WI38 (cell line): ENCODE data around the gene ASPDH.

Experiments used
- H3K4me3 ChIP-seq: 2 replicates; pipeline ENCODE4 v1.5.1; 2011; ENCODE audit warnings: low read depth, mild to moderate bottlenecking, control low read depth, low read length
- TF ChIP-seq, protein P1 (sequence below): IDR thresholded peaks from 2 replicates; pipeline ENCODE4 v1.5.1; 2012; ENCODE audit warnings: low read depth, mild to moderate bottlenecking, control low read depth, low read length

The ASPDH gene

DNA sequence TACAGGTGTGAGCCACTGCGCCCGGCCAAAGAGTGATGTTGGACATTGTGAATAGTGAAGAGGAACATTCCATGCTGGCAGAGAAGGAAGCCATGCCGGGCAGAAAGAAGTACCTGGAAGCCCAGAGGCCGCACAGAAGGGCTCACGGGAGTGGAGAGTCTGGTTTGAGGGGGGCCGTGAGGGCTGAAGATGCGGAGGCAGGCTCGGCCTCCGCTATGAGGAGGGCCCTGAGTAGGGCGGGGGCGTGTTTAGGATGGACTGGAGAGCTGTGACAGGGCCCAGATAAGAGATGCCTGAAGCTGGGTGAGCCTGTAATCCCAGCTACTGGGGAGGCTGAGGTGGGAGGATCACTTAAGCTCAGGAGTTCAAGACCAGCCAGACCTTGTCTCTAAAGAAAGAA is 4.3 kb downstream of the ASPDH start:
- TF ChIP-seq, protein P1, sequence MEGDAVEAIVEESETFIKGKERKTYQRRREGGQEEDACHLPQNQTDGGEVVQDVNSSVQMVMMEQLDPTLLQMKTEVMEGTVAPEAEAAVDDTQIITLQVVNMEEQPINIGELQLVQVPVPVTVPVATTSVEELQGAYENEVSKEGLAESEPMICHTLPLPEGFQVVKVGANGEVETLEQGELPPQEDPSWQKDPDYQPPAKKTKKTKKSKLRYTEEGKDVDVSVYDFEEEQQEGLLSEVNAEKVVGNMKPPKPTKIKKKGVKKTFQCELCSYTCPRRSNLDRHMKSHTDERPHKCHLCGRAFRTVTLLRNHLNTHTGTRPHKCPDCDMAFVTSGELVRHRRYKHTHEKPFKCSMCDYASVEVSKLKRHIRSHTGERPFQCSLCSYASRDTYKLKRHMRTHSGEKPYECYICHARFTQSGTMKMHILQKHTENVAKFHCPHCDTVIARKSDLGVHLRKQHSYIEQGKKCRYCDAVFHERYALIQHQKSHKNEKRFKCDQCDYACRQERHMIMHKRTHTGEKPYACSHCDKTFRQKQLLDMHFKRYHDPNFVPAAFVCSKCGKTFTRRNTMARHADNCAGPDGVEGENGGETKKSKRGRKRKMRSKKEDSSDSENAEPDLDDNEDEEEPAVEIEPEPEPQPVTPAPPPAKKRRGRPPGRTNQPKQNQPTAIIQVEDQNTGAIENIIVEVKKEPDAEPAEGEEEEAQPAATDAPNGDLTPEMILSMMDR = no peak
- no peak overlapping the region for H3K4me3 ChIP-seq

DNA sequence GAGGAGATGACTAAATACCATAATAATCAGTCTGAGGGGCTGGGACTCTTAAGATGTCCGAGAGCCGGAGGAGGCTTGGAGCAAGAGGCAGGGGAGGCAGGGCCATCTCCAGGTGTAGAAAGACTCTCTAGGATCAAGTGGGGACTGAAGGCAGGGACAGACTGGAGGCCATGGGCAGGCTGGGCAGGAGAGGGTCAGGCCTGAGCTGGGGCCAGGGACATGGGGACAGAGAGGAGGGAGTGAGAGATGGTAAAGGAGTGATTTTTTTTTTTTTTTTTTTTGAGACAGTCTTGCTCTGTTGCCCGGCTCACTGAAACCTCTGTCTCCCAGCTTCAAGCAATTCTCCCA is 4.9 kb downstream of the ASPDH start:
- H3K4me3 ChIP-seq = no peak overlapping the region
- TF ChIP-seq, protein P1 = no peak

DNA sequence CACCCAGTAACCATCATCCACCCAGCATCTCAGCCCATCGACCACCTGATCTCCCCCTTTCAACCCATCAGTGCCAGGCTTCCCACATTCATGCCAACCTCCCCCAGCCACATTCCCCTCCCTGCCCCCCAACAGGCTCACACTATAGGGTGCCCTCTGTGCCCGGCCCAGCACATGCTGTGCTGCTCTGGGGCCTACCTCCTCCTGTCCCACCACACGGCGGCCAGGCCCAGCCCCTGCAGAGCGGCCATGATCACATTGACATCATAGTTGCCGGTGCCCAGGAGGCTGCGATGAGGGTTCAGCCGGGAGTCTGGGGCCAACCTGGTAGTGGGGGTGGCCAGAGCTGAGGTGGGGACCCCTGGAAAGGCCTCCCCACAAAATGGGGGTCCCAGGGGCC is 6.3 kb downstream of the ASPDH start:
- no peak overlapping the region for H3K4me3 ChIP-seq
- TF ChIP-seq, protein P1 = no peak

DNA sequence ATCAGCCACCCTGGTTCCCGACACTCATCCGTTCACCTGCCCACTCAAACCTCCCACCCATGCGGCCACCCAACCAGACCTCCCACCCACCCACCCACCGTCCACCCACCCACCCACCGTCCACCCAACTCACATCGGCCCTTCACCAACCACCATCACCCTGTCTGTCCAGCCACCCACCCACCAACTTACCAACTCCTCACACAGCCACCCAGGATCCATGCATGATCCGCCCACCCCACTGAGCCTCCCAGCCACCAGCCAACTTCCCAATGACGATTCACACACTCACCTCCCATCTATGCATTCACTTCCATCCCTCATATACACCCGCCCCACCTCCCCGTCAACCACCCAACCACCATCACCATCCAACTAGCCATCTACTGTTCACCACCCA is 7.0 kb downstream of the ASPDH start:
- no peak overlapping the region for H3K4me3 ChIP-seq
- TF ChIP-seq, protein P1 = no peak

DNA sequence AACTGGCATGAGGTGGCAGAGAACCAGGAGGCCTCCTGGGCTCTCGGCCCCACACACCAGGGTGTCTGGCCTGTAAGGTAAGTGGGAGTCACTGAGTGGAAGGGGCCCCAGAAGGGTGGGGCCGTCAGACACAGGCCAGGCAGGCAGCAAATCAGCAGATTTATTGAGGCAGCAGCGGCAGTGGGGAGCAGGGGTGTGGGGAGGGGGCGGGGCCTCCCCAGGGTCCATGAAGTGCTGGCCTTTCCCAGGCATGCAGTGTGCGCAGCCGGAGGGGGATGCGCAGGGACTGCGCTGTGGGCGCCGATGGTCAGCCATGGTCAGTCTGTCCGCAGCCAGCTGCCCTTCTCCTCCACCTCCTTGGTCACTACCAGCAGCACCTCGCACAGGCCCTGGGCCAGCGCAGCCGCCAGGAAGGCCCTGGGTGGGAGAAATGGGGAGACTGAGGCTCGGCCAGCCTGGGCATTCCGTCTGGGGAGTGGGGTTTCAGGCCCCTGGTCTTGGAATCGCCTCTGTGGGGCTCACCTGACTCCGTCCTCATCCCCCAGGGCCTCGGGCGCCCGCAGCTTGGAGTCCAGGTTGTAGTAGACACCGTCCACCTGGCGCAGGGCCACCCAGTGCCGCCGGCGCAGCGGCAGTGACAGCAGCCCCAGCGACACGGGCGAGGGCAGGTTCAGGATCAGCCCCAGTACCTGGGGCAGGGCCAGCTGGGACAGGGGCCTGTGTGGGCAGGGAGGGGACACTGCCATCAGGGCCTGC is 7.7 kb downstream of the ASPDH start:
- H3K4me3 ChIP-seq = no peak overlapping the region
- TF ChIP-seq, protein P1 = no peak

DNA sequence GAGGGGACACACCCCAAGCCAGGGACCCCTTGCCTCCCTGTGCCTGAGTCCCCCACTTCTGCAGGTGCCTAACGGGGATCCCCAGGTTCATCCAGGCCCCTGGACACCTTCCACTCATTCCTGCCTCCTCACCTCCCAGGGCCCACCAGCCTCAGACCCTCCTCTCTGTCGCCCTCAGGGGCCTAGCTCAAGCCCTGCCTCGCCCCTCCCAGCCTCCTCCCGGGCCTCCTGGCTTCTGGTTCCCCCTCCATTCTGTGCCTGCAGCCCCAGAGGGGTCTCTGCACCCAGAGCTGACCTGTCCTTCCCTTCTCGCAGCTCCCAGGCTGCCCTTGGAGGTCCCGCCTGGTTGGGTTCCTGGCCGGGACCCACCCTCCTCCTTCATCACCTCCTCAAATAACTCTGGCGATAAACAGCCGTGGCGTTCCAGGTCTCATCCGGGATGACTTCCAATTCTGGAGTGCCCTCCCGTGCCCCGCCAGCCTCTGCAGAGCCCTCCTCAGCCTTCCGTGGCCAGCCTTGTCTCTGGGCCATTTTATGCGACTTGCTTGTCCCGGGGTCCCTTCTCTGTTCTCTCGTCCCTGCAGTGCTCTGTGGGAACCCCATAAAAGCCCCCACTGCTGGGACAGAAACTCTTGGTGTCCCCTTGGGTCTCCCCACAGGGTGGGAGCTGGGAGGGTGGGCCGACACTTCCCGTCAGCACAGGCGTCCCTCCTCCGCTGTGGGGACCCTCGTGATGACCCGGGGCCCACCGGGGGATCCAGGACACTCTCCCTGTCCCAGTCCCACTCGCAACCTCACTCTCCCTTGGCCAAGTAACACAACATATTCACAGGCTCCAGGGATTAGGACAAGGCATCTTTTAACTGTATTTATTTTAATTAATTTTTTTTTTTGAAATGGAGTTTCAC is 11.9 kb downstream of the ASPDH start:
- H3K4me3 ChIP-seq = no peak overlapping the region
- TF ChIP-seq, protein P1 = no peak

DNA sequence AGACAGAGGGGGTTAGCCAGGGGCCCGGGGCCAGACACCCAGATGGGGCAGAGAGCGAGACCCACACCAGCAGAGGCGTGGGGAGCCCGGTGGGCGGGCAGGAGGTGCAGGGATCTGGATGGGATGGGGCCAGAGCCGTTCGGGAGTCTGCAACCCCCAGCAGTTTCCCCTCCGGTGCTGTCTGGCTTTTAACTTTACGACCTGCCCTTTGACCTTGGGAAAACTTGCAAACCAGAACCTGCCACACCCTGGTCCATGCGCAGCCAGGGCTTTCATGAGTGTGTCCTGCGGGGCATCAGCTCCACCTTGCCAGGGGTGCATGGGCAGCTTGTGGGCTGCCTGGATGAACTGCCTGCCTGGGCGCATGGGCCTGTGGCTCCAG is 12.5 kb downstream of the ASPDH start:
- TF ChIP-seq, protein P1 = no peak
- H3K4me3 ChIP-seq = no peak overlapping the region
